ENCODE measurements around the gene PARD3B. TPM values are rescaled to one million over a fixed set of nuclear protein-coding genes. Genes with fewer than 3 reads are reported as not detected.

PARD3B gene
- total RNA-seq, 1 donor from 2014 or later, result 12.3 TPM

DNA sequence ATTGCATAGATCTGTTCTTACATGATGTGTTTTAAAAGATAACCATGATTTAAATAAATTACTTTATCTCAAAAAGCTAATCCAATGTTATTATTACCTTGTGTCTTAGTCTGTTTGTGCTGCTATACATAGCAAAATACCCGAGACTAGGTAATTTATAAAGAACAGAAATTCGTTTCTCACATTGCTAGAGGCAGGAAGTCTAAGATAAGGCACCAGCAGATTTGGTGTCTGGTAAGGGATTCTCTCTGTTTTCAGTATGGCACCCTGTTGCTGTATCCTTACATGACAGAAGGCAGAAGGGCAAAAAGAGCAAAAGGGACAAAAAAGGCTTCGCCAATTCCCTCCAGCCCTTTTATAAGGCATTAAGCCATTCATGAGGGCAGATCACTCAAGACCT is 533.9 kb downstream of the PARD3B start:
- Histone ChIP-seq H3K9me3 (no peaks in the 10 kb centered on the region), H3K27me3 (no peaks in the 10 kb centered on the region), H3K4me1 (no peaks in the 10 kb centered on the region), H3K27ac (no peak overlapping the region), H3K36me3 (no peaks in the 10 kb centered on the region), H3K4me3 (no peak overlapping the region)
- intact Hi-C loops (cut with DNase I), result no loop called here
- TF ChIP-seq POLR2A (IDR thresholded peaks at IDR 0.05) (no peak), POLR2AphosphoS5 (IDR thresholded peaks at IDR 0.05; ENCODE audit: insufficient read depth in 1 of 2, low read depth in 1 of 2) (no peak), CTCF (IDR thresholded peaks at IDR 0.05) (no peak)
- DNase-seq (ENCODE audit: extremely low spot score in 2 of 2), result no peak

- H3K27ac ChIP-seq, result no peak overlapping the region
- H3K9me3 ChIP-seq, result no peaks in the 10 kb centered on the region
- intact Hi-C loops (cut with DNase I), result no loop called here
- no peaks in the 10 kb centered on the region for H3K36me3 ChIP-seq
- no peaks in the 10 kb centered on the region for H3K27me3 ChIP-seq
- no peak for DNase-seq (ENCODE audit: extremely low spot score in 2 of 2)
- H3K4me3 ChIP-seq, result no peak overlapping the region
- H3K4me1 ChIP-seq, result no peaks in the 10 kb centered on the region
- TF ChIP-seq POLR2AphosphoS5 (IDR thresholded peaks at IDR 0.05; ENCODE audit: insufficient read depth in 1 of 2, low read depth in 1 of 2) (no peak), CTCF (IDR thresholded peaks at IDR 0.05) (no peak), POLR2A (IDR thresholded peaks at IDR 0.05) (no peak)
Observed at GRCh38 chr2:205086662-205087061, 541.4 kb downstream of the PARD3B start.

GRCh38 chr2:205087862-205088261 is 542.6 kb downstream of the PARD3B start:
- intact Hi-C loops (cut with DNase I), result no loop called here
- DNase-seq (ENCODE audit: extremely low spot score in 2 of 2), result no peak
- H3K36me3 ChIP-seq, result no peaks in the 10 kb centered on the region
- no peaks in the 10 kb centered on the region for H3K4me1 ChIP-seq
- no peaks in the 10 kb centered on the region for H3K9me3 ChIP-seq
- no peaks in the 10 kb centered on the region for H3K27me3 ChIP-seq
- no peak for TF ChIP-seq POLR2AphosphoS5 (IDR thresholded peaks at IDR 0.05; ENCODE audit: insufficient read depth in 1 of 2, low read depth in 1 of 2)
- no peak for TF ChIP-seq POLR2A (IDR thresholded peaks at IDR 0.05)
- no peak for TF ChIP-seq CTCF (IDR thresholded peaks at IDR 0.05)
- no peak overlapping the region for H3K27ac ChIP-seq
- H3K4me3 ChIP-seq, result no peak overlapping the region

GRCh38 chr2:205089958-205090357 is 544.7 kb downstream of the PARD3B start:
- Histone ChIP-seq H3K27me3 (no peaks in the 10 kb centered on the region), H3K27ac (no peak overlapping the region), H3K9me3 (no peaks in the 10 kb centered on the region), H3K4me1 (no peaks in the 10 kb centered on the region), H3K36me3 (no peaks in the 10 kb centered on the region), H3K4me3 (no peak overlapping the region)
- TF ChIP-seq CTCF (IDR thresholded peaks at IDR 0.05) (no peak), POLR2A (IDR thresholded peaks at IDR 0.05) (no peak), POLR2AphosphoS5 (IDR thresholded peaks at IDR 0.05; ENCODE audit: insufficient read depth in 1 of 2, low read depth in 1 of 2) (no peak)
- DNase-seq (ENCODE audit: extremely low spot score in 2 of 2), result no peak
- intact Hi-C loops (cut with DNase I), result no loop called here

- Histone ChIP-seq H3K4me3 (no peak overlapping the region), H3K4me1 (no peaks in the 10 kb centered on the region), H3K9me3 (no peaks in the 10 kb centered on the region), H3K27me3 (no peaks in the 10 kb centered on the region), H3K27ac (no peak overlapping the region), H3K36me3 (no peaks in the 10 kb centered on the region)
- no peak for DNase-seq (ENCODE audit: extremely low spot score in 2 of 2)
- intact Hi-C loops (cut with DNase I), result no loop called here
- TF ChIP-seq POLR2A (IDR thresholded peaks at IDR 0.05), result no peak
Observed at GRCh38 chr2:205091411-205091810, 546.1 kb downstream of the PARD3B start.

DNA sequence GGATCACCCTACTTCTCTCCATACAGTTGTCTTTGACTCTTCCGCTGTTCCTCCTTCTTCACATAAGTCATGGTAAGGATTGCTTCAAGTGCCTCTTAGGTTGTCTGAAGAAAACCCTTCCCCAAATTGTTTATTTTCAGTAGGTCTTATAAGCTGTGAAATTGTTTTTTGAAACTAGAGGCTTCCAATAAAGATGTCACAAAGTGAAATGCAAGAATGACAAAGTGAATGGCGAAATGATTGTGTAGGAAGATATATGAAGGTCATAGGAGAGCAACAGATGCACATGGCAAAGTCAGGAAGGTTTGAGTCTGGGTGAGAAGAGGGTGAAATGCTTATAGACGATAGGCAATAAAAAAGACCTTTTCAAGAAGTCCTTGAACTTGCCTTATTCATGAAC is 548.8 kb downstream of the PARD3B start:
- no peak for DNase-seq (ENCODE audit: extremely low spot score in 2 of 2)
- no peaks in the 10 kb centered on the region for H3K4me1 ChIP-seq
- H3K9me3 ChIP-seq, result no peaks in the 10 kb centered on the region
- no peaks in the 10 kb centered on the region for H3K27me3 ChIP-seq
- no peaks in the 10 kb centered on the region for H3K36me3 ChIP-seq
- no peak overlapping the region for H3K4me3 ChIP-seq
- no peak overlapping the region for H3K27ac ChIP-seq
- TF ChIP-seq POLR2AphosphoS5 (IDR thresholded peaks at IDR 0.05; ENCODE audit: insufficient read depth in 1 of 2, low read depth in 1 of 2) (no peak), POLR2A (IDR thresholded peaks at IDR 0.05) (no peak), CTCF (IDR thresholded peaks at IDR 0.05) (no peak)
- intact Hi-C loops (cut with DNase I), result no loop called here
